PC-3 (cell line): ENCODE results near the gene SLC45A1. TPM values are rescaled to one million over a fixed set of nuclear protein-coding genes. Genes with fewer than 3 reads are reported as not detected.

Source experiments
- ATAC-seq: fragments of 200-7000 bp; cut with Tn5 transposase; 2 replicates; pipeline ENCODE4 v1.9.1; 2020; ENCODE audit warnings: mild to moderate bottlenecking, moderate library complexity
- BruUV-seq: library from RNA; stranded (reverse); fragments of 400-500 nt; replicated peaks from 2 replicates; lab custom pipeline; 2021; lab: Mats Ljungman, UMichigan
- CTCF ChIA-PET: fragments of 300-600 bp; sonication (Branson Sonifier 250); formaldehyde crosslinking; loops from one replicate; lab custom pipeline; 2022; ENCODE audit warnings: antibody characterized with exemption; lab: Charles Lee
- POLR2A ChIA-PET: fragments of 300-600 bp; sonication (Branson Sonifier 250); formaldehyde crosslinking; loops from one replicate; lab custom pipeline; 2022; ENCODE audit warnings: antibody characterized with exemption; ENCODE audit not compliant: unreplicated experiment; lab: Charles Lee
- DNase-seq: peaks from one replicate; pipeline ENCODE4 v3.0.0-alpha.2; 2015
- H2AFZ ChIP-seq: fragments of 300-600 bp; sonication (generic); 2 replicates; pipeline ENCODE4 v1.6.0; 2016; ENCODE audit warnings: antibody characterized with exemption, low read length
- H3F3A ChIP-seq: fragments of 300-600 bp; sonication (generic); one replicate; pipeline ENCODE4 v1.6.0; 2017; ENCODE audit warnings: antibody characterized with exemption, low read length, control low read depth, mild to moderate bottlenecking; ENCODE audit not compliant: unreplicated experiment
- H3K27ac ChIP-seq: fragments of 300-600 bp; sonication (generic); 2 replicates; pipeline ENCODE4 v1.5.1; 2016; ENCODE audit warnings: mild to moderate bottlenecking, low read length
- H3K27me3 ChIP-seq: fragments of 300-600 bp; sonication (generic); 2 replicates; pipeline ENCODE4 v1.6.1; 2016; ENCODE audit warnings: low read length, mixed read lengths
- H3K36me3 ChIP-seq: fragments of 300-600 bp; sonication (generic); 2 replicates; pipeline ENCODE4 v1.6.1; 2016; ENCODE audit warnings: low read depth, mixed run types, low read length, mixed read lengths
- H3K4me1 ChIP-seq: fragments of 300-600 bp; sonication (generic); 2 replicates; pipeline ENCODE4 v1.5.1; 2016; ENCODE audit warnings: low read length; ENCODE audit not compliant: insufficient read depth
- H3K4me2 ChIP-seq: fragments of 300-600 bp; sonication (generic); 2 replicates; pipeline ENCODE4 v1.6.0; 2016; ENCODE audit warnings: low read length
- H3K4me3 ChIP-seq: fragments of 300-600 bp; sonication (generic); 2 replicates; pipeline ENCODE4 v1.5.1; 2016; ENCODE audit warnings: mild to moderate bottlenecking, low read length, mixed read lengths
- H3K79me2 ChIP-seq: fragments of 300-600 bp; sonication (generic); 2 replicates; pipeline ENCODE4 v1.6.1; 2017; ENCODE audit warnings: low read length, mixed read lengths
- H3K9ac ChIP-seq: fragments of 300-600 bp; sonication (generic); 2 replicates; pipeline ENCODE4 v1.6.0; 2016; ENCODE audit warnings: mild to moderate bottlenecking, low read length
- H3K9me2 ChIP-seq: fragments of 300-600 bp; sonication (generic); replicated peaks from 2 replicates; pipeline ENCODE4 v1.6.1; 2016; ENCODE audit warnings: mixed run types, low read length, mixed read lengths
- H3K9me3 ChIP-seq: fragments of 300-600 bp; sonication (generic); 2 replicates; pipeline ENCODE4 v1.6.1; 2016; ENCODE audit warnings: low read length, mixed read lengths
- H4K20me1 ChIP-seq: fragments of 300-600 bp; sonication (generic); 2 replicates; pipeline ENCODE4 v1.6.1; 2016; ENCODE audit warnings: low read length, mixed read lengths
- CTCF ChIP-seq: fragments of 300-600 bp; sonication (generic); conservative IDR thresholded peaks from 2 replicates; pipeline ENCODE4 v1.5.1; 2017; ENCODE audit warnings: antibody characterized with exemption, low read depth, mild to moderate bottlenecking, low read length
- EZH2 ChIP-seq: fragments of 300-600 bp; sonication (generic); IDR thresholded peaks from one replicate; pipeline ENCODE4 v1.6.1; 2017; ENCODE audit warnings: antibody characterized with exemption, mild to moderate bottlenecking, low read length; ENCODE audit not compliant: unreplicated experiment
- EZH2phosphoT487 ChIP-seq: fragments of 300-600 bp; sonication (generic); IDR thresholded peaks from 2 replicates; pipeline ENCODE4 v1.6.1; 2018; ENCODE audit warnings: mild to moderate bottlenecking, antibody characterized with exemption, low read length, borderline replicate concordance
- intact Hi-C: fragments of 100-400 bp; cut with micrococcal nuclease; formaldehyde crosslinking; loops from 2 replicates; pipeline ENCODE4 v1.9.0; 2023
- total RNA-seq: library from RNA; depleted of rRNA; stranded (reverse); fragments of >200 nt; gene quantifications from 2 replicates; pipeline ENCODE4 v1.2.3, GENCODE V29; 2014

SLC45A1 gene
- total RNA-seq, 1 experiment from 2014 or later, result 0.62 TPM

- no peak overlapping the region for H3K4me2 ChIP-seq
- H2AFZ ChIP-seq, result no peak overlapping the region
- no peaks in the 10 kb centered on the region for H3K9me3 ChIP-seq
- H3K36me3 ChIP-seq, result no peaks in the 10 kb centered on the region
- peaks cover 27% of the 10 kb centered on the region for H3K4me1 ChIP-seq
- no peak for ATAC-seq
- POLR2A ChIA-PET, result no interaction called here
- no peaks in the 10 kb centered on the region for H4K20me1 ChIP-seq
- intact Hi-C loops, result no loop called here
- H3K27ac ChIP-seq, result no peak overlapping the region
- no TSS peak for BruUV-seq
- H3K4me3 ChIP-seq, result no peak overlapping the region
- H3K9me2 ChIP-seq, result no peaks in the 10 kb centered on the region
- no peak for TF ChIP-seq EZH2
- TF ChIP-seq EZH2phosphoT487, result no peak
- no peak for TF ChIP-seq CTCF
- DNase-seq, result no peak
- CTCF ChIA-PET, result no interaction called here
- no peaks in the 10 kb centered on the region for H3K27me3 ChIP-seq
- no peak overlapping the region for H3K9ac ChIP-seq
- no peaks in the 10 kb centered on the region for H3K79me2 ChIP-seq
- no peaks in the 10 kb centered on the region for H3F3A ChIP-seq
These were observed 35.9 kb upstream of the SLC45A1 start for GRCh38 chr1:8281843-8282509.

GRCh38 chr1:8283058-8283884, 34.6 kb upstream of the SLC45A1 start:
- intact Hi-C loops, result no loop called here
- no peak overlapping the region for H2AFZ ChIP-seq
- no peak for TF ChIP-seq EZH2
- POLR2A ChIA-PET, result no interaction called here
- H3K79me2 ChIP-seq, result no peaks in the 10 kb centered on the region
- no peaks in the 10 kb centered on the region for H3K9me3 ChIP-seq
- DNase-seq (peak; percentile 38), ATAC-seq (peak; percentile 60)
- H3K36me3 ChIP-seq, result no peaks in the 10 kb centered on the region
- 0 out of 2 replicates have a peak overlapping the region, but pooled peaks have one; percentile 38 for H3K4me2 ChIP-seq
- no peaks in the 10 kb centered on the region for H3K9me2 ChIP-seq
- no peak overlapping the region for H3K9ac ChIP-seq
- H3K27ac ChIP-seq, result peak overlapping the region; percentile 40; the same call in 1 of the 2 replicates
- no peaks in the 10 kb centered on the region for H3F3A ChIP-seq
- BruUV-seq, result no TSS peak
- H3K4me3 ChIP-seq, result no peak overlapping the region
- H4K20me1 ChIP-seq, result no peaks in the 10 kb centered on the region
- no peaks in the 10 kb centered on the region for H3K27me3 ChIP-seq
- CTCF ChIA-PET, result no interaction called here
- peaks cover 27% of the 10 kb centered on the region for H3K4me1 ChIP-seq

- BruUV-seq, result no TSS peak
- ChIA-PET CTCF (no interaction called here), POLR2A (no interaction called here)
- peak overlapping the region; percentile 38; the same call in 1 of the 2 replicates for H3K4me2 ChIP-seq
- no peak overlapping the region for H2AFZ ChIP-seq
- no peaks in the 10 kb centered on the region for H3K79me2 ChIP-seq
- no peaks in the 10 kb centered on the region for H3K9me2 ChIP-seq
- no peaks in the 10 kb centered on the region for H4K20me1 ChIP-seq
- no peaks in the 10 kb centered on the region for H3K9me3 ChIP-seq
- peak; percentile 66 for DNase-seq
- intact Hi-C loops, result loop anchor here (2.0 kb wide), 1 partner anchor 25 kb away; no protein-coding TSS in a partner anchor
- H3K27me3 ChIP-seq, result no peaks in the 10 kb centered on the region
- peak overlapping the region; percentile 40 for H3K27ac ChIP-seq
- H3K36me3 ChIP-seq, result no peaks in the 10 kb centered on the region
- H3F3A ChIP-seq, result no peaks in the 10 kb centered on the region
- peaks cover 27% of the 10 kb centered on the region for H3K4me1 ChIP-seq
- H3K4me3 ChIP-seq, result no peak overlapping the region
- no peak overlapping the region for H3K9ac ChIP-seq
- peak; percentile 83 for ATAC-seq
- TF ChIP-seq EZH2 (no peak), CTCF (no peak), EZH2phosphoT487 (no peak)
These were observed 33.8 kb upstream of the SLC45A1 start for GRCh38 chr1:8284127-8284526.
